Colonic mucosa (tissue), 4 donors: ENCODE measurements around the gene ACTR8. TPM values are rescaled to one million over a fixed set of nuclear protein-coding genes. Genes with fewer than 3 reads are reported as not detected.
A peak's percentile ranks its signal among the peaks of the same experiment; 100 is the strongest.

Source experiments
- DNase-seq: peaks from one replicate; pipeline ENCODE4 v3.0.0-alpha.2; 2020
- H3K27ac ChIP-seq: fragments of 200-600 bp; one replicate; pipeline ENCODE4 v1.8.0; 2021
- H3K27me3 ChIP-seq: fragments of 200-600 bp; one replicate; pipeline ENCODE4 v1.8.0; 2021
- H3K36me3 ChIP-seq: fragments of 200-600 bp; one replicate; pipeline ENCODE4 v1.8.0; 2021
- H3K4me1 ChIP-seq: fragments of 200-600 bp; one replicate; pipeline ENCODE4 v1.8.0; 2021; ENCODE audit warnings: mild to moderate bottlenecking
- H3K4me3 ChIP-seq: fragments of 200-600 bp; one replicate; pipeline ENCODE4 v1.8.0; 2021
- H3K9ac ChIP-seq, 2 donors: one replicate each; pipeline ENCODE4 v1.7.0; 2013; ENCODE audit warnings: control low read depth in 2 of 2, low read depth in 2 of 2, low read length in 2 of 2
- H3K9me3 ChIP-seq: fragments of 200-600 bp; one replicate; pipeline ENCODE4 v1.8.0; 2021
- intact Hi-C: fragments of 100-400 bp; cut with DNase I; formaldehyde crosslinking; loops from one replicate; pipeline ENCODE4 v1.14.1; 2022
- total RNA-seq, 2 donors: library from RNA; stranded (reverse); fragmentation: NEBNext Ultra II Directional in 1 of 2; extraction: Animal tissue kit (Norgen Biotek cat#: 25700) in 1 of 2; gene quantifications; one replicate each; pipeline ENCODE4 v1.2.1, GENCODE V29; 2021
- TF ChIP-seq, protein P1 (sequence below): fragments of 200-600 bp; IDR thresholded peaks from one replicate; pipeline ENCODE4 v1.8.0; 2022; ENCODE audit warnings: antibody characterized with exemption, mild to moderate bottlenecking
- donor health status: healthy.
- donor health status: DM: no; HTN: no; CAD: no.
- donor health status: DM: no; HTN: no; CAD: no.

ACTR8 gene
- total RNA-seq, 2 donors from 2014 or later = 31.4 to 35.0 TPM

DNA sequence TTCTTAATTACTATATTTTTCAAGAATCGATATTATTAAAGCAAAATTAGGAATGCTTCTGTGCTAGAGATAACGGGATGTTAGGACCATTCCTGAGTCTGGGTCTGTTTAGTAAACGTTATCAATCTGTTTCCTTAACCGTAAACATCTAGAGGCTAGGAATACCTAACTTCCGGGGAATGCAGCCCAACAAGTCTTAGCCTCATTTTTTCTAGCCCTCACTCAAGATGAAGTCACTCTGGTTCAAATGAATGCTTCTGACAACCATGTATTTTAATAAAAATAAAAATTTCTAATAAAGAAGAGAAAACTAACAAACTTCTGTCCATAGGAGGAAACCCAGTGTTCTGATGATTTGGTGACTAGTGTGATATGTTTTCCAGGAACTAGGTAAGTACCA lies 20.8 kb upstream of the ACTR8 start:
- no peaks in the 10 kb centered on the region for H3K27me3 ChIP-seq
- H3K9ac ChIP-seq = no peak overlapping the region
- H3K4me3 ChIP-seq = no peak overlapping the region
- no peak for DNase-seq
- no peak overlapping the region for H3K27ac ChIP-seq
- intact Hi-C loops = no loop called here
- H3K9me3 ChIP-seq = no peaks in the 10 kb centered on the region
- no peaks in the 10 kb centered on the region for H3K36me3 ChIP-seq
- no peaks in the 10 kb centered on the region for H3K4me1 ChIP-seq
- TF ChIP-seq, protein P1, sequence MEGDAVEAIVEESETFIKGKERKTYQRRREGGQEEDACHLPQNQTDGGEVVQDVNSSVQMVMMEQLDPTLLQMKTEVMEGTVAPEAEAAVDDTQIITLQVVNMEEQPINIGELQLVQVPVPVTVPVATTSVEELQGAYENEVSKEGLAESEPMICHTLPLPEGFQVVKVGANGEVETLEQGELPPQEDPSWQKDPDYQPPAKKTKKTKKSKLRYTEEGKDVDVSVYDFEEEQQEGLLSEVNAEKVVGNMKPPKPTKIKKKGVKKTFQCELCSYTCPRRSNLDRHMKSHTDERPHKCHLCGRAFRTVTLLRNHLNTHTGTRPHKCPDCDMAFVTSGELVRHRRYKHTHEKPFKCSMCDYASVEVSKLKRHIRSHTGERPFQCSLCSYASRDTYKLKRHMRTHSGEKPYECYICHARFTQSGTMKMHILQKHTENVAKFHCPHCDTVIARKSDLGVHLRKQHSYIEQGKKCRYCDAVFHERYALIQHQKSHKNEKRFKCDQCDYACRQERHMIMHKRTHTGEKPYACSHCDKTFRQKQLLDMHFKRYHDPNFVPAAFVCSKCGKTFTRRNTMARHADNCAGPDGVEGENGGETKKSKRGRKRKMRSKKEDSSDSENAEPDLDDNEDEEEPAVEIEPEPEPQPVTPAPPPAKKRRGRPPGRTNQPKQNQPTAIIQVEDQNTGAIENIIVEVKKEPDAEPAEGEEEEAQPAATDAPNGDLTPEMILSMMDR = no peak

DNA sequence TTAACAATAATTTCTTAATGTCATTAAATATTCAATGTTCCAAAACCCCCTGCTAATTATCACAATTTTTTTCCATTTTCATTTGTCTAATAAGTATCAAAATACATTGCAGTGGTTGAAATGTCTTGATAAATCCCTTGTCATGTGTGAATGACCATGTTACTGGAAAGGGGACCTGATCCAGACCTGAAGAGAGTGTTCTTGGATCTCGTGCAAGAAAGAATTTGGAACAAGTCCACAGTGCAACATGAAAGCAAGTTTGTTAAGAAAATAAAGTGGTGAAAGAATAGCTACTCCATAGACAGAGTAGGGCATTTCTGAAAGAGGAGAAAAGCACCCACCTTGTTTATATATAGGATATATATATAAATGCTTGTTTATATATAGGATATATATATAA lies 20.1 kb upstream of the ACTR8 start:
- no peaks in the 10 kb centered on the region for H3K36me3 ChIP-seq

DNA sequence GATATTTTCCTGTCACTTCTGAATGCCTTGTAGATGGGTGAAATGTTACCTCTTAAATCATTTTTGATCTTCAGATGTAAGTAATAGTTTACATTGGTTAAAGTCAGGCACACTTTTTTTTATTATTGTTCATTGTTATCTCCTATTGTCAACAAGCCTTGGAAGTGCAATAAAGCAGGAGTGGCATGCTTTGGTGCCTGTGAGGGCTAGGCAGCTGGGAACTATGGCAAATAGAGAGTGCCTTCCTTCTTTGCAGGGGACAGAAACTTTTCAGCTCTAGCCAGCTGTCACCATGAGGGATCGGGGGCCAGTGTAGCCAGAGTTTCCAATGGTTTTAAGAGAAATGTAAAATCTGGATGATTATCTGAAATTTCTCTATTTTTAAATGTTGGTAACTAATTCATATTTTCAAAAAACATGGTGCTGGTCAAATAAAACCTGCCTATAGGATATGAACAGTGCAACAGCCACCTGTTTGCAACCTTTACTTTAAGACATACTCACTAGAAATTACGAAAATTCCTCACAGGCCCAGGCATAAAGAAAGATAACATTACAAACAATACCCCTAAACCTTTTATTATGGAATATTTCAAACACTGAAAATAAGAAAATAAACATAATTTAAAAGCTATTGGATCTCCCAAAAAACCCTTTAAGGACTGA lies 18.8 kb upstream of the ACTR8 start:
- intact Hi-C loops = no loop called here
- no peaks in the 10 kb centered on the region for H3K36me3 ChIP-seq
- no peaks in the 10 kb centered on the region for H3K27me3 ChIP-seq
- peak; percentile 64 for DNase-seq
- TF ChIP-seq, protein P1 = no peak
- peak overlapping the region; percentile 30 for H3K27ac ChIP-seq
- no peak overlapping the region for H3K4me3 ChIP-seq
- H3K4me1 ChIP-seq = no peaks in the 10 kb centered on the region
- no peaks in the 10 kb centered on the region for H3K9me3 ChIP-seq
- H3K9ac ChIP-seq = no peak overlapping the region

More for the DNA sequence above, 20.1 kb upstream of the ACTR8 start:
- Histone ChIP-seq H3K9me3 (no peaks in the 10 kb centered on the region), H3K4me3 (no peak overlapping the region), H3K4me1 (no peaks in the 10 kb centered on the region), H3K27me3 (no peaks in the 10 kb centered on the region), H3K27ac (no peak overlapping the region), H3K9ac (no peak overlapping the region)
- intact Hi-C loops = no loop called here
- TF ChIP-seq, protein P1 = no peak
- no peak for DNase-seq

DNA sequence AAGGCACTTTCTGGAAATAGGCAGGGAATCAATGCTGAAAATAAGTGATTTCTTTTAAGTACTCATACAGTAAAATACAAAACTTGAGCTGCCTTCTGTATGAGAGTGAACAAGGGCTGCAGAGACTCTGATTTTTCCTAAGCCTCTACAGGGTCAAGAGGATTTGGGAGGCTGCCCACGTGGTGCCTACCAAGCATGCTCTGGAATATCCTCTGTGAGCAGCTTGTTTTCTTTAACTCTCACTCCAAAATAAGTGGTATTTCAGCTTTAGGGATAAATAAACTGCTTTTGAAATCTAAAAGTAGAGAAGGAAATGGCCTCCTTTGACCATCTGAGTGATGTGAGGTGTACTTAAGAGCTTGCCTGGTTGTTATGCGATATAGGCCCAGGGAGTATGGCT lies 17.8 kb upstream of the ACTR8 start:
- H3K9me3 ChIP-seq = no peaks in the 10 kb centered on the region
- H3K36me3 ChIP-seq = no peaks in the 10 kb centered on the region
- H3K9ac ChIP-seq = no peak overlapping the region
- H3K4me3 ChIP-seq = no peak overlapping the region
- H3K4me1 ChIP-seq = no peaks in the 10 kb centered on the region
- DNase-seq = no peak
- no peaks in the 10 kb centered on the region for H3K27me3 ChIP-seq
- TF ChIP-seq, protein P1 = no peak
- intact Hi-C loops = no loop called here
- H3K27ac ChIP-seq = no peak overlapping the region

DNA sequence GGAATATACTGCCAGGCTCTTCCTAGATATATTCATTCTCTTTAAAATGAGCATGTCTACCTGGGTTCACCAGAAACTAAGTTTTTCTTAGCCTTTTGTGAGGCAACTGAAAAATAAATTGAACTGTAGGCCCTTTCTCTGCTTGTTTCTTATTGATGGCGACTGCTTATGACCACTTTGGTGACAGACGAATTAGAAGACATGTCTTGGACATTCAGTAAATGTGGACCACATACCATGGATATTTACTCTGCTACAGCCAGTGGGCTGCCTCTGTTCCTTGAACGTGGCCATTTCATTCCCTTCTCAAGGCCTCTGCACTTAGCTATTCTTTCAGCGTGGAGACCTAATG lies 10.3 kb upstream of the ACTR8 start:
- H3K27ac ChIP-seq = peak overlapping the region; percentile 96
- peak; percentile 24 for DNase-seq

More for the DNA sequence above, 10.3 kb upstream of the ACTR8 start:
- Histone ChIP-seq H3K27me3 (no peaks in the 10 kb centered on the region), H3K9me3 (no peaks in the 10 kb centered on the region), H3K4me3 (peak overlapping the region; percentile 96), H3K9ac (peak overlapping the region; percentile 16 to 97), H3K36me3 (no peaks in the 10 kb centered on the region), H3K4me1 (no peaks in the 10 kb centered on the region)
- intact Hi-C loops = no loop called here
- TF ChIP-seq, protein P1 = no peak
